ENCODE data around the gene ADIPOR2. TPM values are rescaled to one million over a fixed set of nuclear protein-coding genes. Genes with fewer than 3 reads are reported as not detected.

The ADIPOR2 gene
- total RNA-seq, 1 experiment from 2014 or later, result 26.5 TPM

DNA sequence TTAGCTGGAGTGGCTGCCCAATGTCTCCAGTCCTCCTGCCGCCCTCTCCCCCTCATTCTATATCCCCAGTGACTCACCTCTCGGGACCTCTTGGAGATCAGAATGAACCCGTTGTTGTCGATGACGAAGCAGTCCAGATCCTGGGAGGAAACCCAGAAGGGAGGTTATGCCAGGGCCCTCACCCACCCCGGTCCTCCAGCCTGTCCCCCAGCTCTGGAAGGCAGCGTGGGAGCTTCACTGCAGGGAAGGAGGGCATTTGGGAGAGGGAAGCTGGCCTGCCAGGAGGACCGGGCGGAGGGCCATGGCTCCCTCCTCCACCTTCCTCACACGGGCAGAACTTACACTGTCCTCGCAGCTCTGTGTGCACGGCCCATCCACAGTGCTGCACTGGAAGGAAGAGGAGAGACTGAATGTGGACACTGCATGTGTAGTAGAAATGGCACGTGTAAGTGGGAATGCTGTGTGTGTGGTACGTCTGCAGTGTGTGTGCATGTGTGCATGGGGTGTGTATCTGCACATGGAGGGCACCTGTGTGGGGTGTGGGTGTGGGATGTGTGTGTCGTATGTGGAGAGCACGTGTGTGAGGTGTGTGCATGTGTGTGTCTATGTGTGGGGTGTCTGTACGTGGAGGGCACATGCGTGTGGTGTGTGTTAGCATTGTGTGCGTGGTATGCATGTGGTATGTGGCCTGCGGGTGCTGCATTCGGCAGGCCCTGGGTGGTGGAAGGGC, 119.5 kb downstream of the ADIPOR2 start:
- DNase-seq (no peak), ATAC-seq (no peak)
- no peak overlapping the region for H3K9ac ChIP-seq (ENCODE audit: low read length)
- CTCF ChIA-PET, result no interaction called here
- H3F3A ChIP-seq (ENCODE audit: low read length, unreplicated experiment), result no peaks in the 10 kb centered on the region
- TF ChIP-seq EZH2 (IDR thresholded peaks at IDR 0.05; ENCODE audit: low read length, unreplicated experiment) (no peak), EZH2phosphoT487 (IDR thresholded peaks at IDR 0.05; ENCODE audit: borderline replicate concordance, low read length) (no peak)
- TF ChIP-seq, protein P1, sequence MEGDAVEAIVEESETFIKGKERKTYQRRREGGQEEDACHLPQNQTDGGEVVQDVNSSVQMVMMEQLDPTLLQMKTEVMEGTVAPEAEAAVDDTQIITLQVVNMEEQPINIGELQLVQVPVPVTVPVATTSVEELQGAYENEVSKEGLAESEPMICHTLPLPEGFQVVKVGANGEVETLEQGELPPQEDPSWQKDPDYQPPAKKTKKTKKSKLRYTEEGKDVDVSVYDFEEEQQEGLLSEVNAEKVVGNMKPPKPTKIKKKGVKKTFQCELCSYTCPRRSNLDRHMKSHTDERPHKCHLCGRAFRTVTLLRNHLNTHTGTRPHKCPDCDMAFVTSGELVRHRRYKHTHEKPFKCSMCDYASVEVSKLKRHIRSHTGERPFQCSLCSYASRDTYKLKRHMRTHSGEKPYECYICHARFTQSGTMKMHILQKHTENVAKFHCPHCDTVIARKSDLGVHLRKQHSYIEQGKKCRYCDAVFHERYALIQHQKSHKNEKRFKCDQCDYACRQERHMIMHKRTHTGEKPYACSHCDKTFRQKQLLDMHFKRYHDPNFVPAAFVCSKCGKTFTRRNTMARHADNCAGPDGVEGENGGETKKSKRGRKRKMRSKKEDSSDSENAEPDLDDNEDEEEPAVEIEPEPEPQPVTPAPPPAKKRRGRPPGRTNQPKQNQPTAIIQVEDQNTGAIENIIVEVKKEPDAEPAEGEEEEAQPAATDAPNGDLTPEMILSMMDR (conservative IDR thresholded peaks at IDR 0.05; ENCODE audit: low read depth, low read length), result no peak
- BruUV-seq (replicated peaks), result no TSS peak
- H3K79me2 ChIP-seq (ENCODE audit: low read length), result no peaks in the 10 kb centered on the region
- H3K4me3 ChIP-seq (ENCODE audit: low read length), result no peak overlapping the region
- H4K20me1 ChIP-seq (ENCODE audit: low read length), result no peaks in the 10 kb centered on the region
- no peaks in the 10 kb centered on the region for H3K9me3 ChIP-seq (ENCODE audit: low read length)
- H3K27ac ChIP-seq (ENCODE audit: low read length), result no peak overlapping the region
- no peaks in the 10 kb centered on the region for H3K9me2 ChIP-seq (replicated peaks; ENCODE audit: low read length)
- H3K4me2 ChIP-seq (ENCODE audit: low read length), result no peak overlapping the region
- H3K4me1 ChIP-seq (ENCODE audit: insufficient read depth, low read length), result no peaks in the 10 kb centered on the region
- POLR2A ChIA-PET (ENCODE audit: unreplicated experiment), result no interaction called here
- H3K27me3 ChIP-seq (ENCODE audit: low read length), result peaks cover 12% of the 10 kb centered on the region; the same call in 1 of the 2 replicates
- no peaks in the 10 kb centered on the region for H3K36me3 ChIP-seq (ENCODE audit: low read depth, low read length)
- H2AFZ ChIP-seq (ENCODE audit: low read length), result no peak overlapping the region
- intact Hi-C loops (cut with micrococcal nuclease), result no loop called here

DNA sequence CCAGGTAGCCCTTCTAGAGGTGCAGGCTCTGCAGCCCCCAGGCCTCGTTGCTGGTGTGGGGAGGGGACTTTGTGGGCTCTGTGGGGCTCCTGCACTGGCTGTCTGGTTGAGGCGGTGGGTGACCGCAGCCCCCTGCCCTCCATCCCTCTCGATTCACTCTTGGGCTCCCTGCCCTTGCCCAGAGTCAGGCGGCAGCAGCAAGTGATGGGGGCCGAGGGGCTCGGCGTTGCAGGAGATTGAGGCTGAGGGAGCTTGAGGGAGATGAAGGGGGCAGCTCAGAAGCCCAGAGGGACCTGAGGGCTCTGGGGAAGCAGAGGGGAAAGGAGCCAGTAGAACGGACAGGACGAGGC, 120.0 kb downstream of the ADIPOR2 start:
- Histone ChIP-seq H3K9me2 (replicated peaks; ENCODE audit: low read length) (no peaks in the 10 kb centered on the region), H3K4me3 (ENCODE audit: low read length) (no peak overlapping the region), H3K9me3 (ENCODE audit: low read length) (no peaks in the 10 kb centered on the region), H3K27ac (ENCODE audit: low read length) (no peak overlapping the region), H3K9ac (ENCODE audit: low read length) (no peak overlapping the region), H2AFZ (ENCODE audit: low read length) (no peak overlapping the region), H3K79me2 (ENCODE audit: low read length) (no peaks in the 10 kb centered on the region), H3F3A (ENCODE audit: low read length, unreplicated experiment) (no peaks in the 10 kb centered on the region), H3K4me2 (ENCODE audit: low read length) (no peak overlapping the region), H3K4me1 (ENCODE audit: insufficient read depth, low read length) (no peaks in the 10 kb centered on the region), H4K20me1 (ENCODE audit: low read length) (no peaks in the 10 kb centered on the region), H3K27me3 (ENCODE audit: low read length) (peaks cover 18% of the 10 kb centered on the region; the same call in 1 of the 2 replicates), H3K36me3 (ENCODE audit: low read depth, low read length) (no peaks in the 10 kb centered on the region)
- TF ChIP-seq EZH2phosphoT487 (IDR thresholded peaks at IDR 0.05; ENCODE audit: borderline replicate concordance, low read length) (no peak), EZH2 (IDR thresholded peaks at IDR 0.05; ENCODE audit: low read length, unreplicated experiment) (no peak)
- TF ChIP-seq, protein P1 (conservative IDR thresholded peaks at IDR 0.05; ENCODE audit: low read depth, low read length), result no peak
- POLR2A ChIA-PET (ENCODE audit: unreplicated experiment), result no interaction called here
- BruUV-seq (replicated peaks), result no TSS peak
- ATAC-seq (no peak), DNase-seq (no peak)
- CTCF ChIA-PET, result no interaction called here
- intact Hi-C loops (cut with micrococcal nuclease), result no loop called here

DNA sequence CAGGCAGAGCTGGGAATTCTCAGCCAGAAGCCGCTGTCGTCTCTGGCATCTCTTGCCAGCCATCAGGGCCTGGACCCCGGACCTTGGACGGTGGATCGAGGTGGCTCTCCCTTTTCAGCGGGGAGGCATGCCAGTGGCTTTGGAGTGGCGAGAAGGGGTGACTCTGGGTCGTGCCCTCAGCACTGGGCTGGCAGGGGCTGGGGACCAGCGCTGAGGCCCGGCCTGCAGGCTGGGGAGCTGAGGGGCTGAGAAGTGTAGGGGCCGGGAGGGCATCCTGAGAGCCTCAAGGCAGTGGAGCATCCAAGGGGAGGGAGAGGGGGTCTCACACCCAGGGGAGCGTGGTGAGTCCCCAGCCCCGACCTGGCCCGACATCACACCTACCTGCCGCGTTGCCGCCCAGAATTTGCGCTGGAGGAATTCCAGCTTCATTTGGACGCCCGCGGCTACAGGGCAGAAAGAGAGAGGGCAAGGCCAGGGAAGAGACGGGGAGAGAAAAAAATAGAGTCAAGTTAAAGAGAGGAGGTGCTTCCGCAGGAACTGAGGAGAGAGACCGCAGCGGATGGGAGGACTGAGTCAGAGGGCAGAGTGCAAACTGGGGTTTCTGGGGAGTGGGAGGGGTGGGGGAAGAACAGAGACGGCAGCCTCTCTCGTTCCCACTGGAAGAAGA, 120.5 kb downstream of the ADIPOR2 start:
- H3K79me2 ChIP-seq (ENCODE audit: low read length), result no peaks in the 10 kb centered on the region
- no peaks in the 10 kb centered on the region for H3K36me3 ChIP-seq (ENCODE audit: low read depth, low read length)
- H3K27me3 ChIP-seq (ENCODE audit: low read length), result peaks cover 23% of the 10 kb centered on the region; the same call in 1 of the 2 replicates
- no peaks in the 10 kb centered on the region for H3F3A ChIP-seq (ENCODE audit: low read length, unreplicated experiment)
- H3K4me2 ChIP-seq (ENCODE audit: low read length), result no peak overlapping the region
- H4K20me1 ChIP-seq (ENCODE audit: low read length), result no peaks in the 10 kb centered on the region
- no peak overlapping the region for H3K4me3 ChIP-seq (ENCODE audit: low read length)
- no peak overlapping the region for H3K27ac ChIP-seq (ENCODE audit: low read length)
- no peaks in the 10 kb centered on the region for H3K9me2 ChIP-seq (replicated peaks; ENCODE audit: low read length)
- no TSS peak for BruUV-seq (replicated peaks)
- ATAC-seq, result no peak
- no peaks in the 10 kb centered on the region for H3K4me1 ChIP-seq (ENCODE audit: insufficient read depth, low read length)
- CTCF ChIA-PET, result no interaction called here
- intact Hi-C loops (cut with micrococcal nuclease), result no loop called here
- TF ChIP-seq EZH2 (IDR thresholded peaks at IDR 0.05; ENCODE audit: low read length, unreplicated experiment) (no peak), EZH2phosphoT487 (IDR thresholded peaks at IDR 0.05; ENCODE audit: borderline replicate concordance, low read length) (no peak)
- TF ChIP-seq, protein P1 (conservative IDR thresholded peaks at IDR 0.05; ENCODE audit: low read depth, low read length), result no peak
- POLR2A ChIA-PET (ENCODE audit: unreplicated experiment), result no interaction called here
- H3K9ac ChIP-seq (ENCODE audit: low read length), result no peak overlapping the region
- H2AFZ ChIP-seq (ENCODE audit: low read length), result no peak overlapping the region
- no peak for DNase-seq
- H3K9me3 ChIP-seq (ENCODE audit: low read length), result no peaks in the 10 kb centered on the region

Data from PC-3 (cell line).